Sigmoid colon (tissue), 4 donors: ENCODE measurements around the gene CORO6.

Experiments used
- CTCF ChIP-seq, 4 experiments: fragments of 450-650 bp in 3 of 4; fragments of 200-600 bp in 1 of 4; IDR thresholded peaks; one replicate each; pipeline ENCODE4 v1.5.1; 2016 to 2019; ENCODE audit warnings: antibody characterized with exemption in 4 of 4, mild to moderate bottlenecking in 3 of 4, moderate library complexity in 2 of 4
- EP300 ChIP-seq, 4 donors: sonication (generic); formaldehyde crosslinking; IDR thresholded peaks; one replicate each; pipeline ENCODE4 v1.6.1; 2017; ENCODE audit warnings: antibody characterized with exemption in 4 of 4

GRCh38 chr17:29614349-29615047 is 8.2 kb downstream of the CORO6 start:
- no peak for TF ChIP-seq EP300 (IDR thresholded peaks at IDR 0.05)
- no peak for TF ChIP-seq CTCF (IDR thresholded peaks at IDR 0.05)
